ENCODE measurements around the gene BMPR1A.
"Not testable (repeated sequence)": the region's sequence is repeated elsewhere in the genome, so short reads cannot be mapped to it uniquely, and the experiment has no call there.

BMPR1A gene

GRCh38 chr10:86929468-86930380 lies 173.3 kb downstream of the BMPR1A start:
- DNase-seq (ENCODE audit: extremely low read depth, low read depth) = no peak
- H3K4me3 ChIP-seq (replicated peaks; ENCODE audit: low read depth, low read length) = no peak overlapping the region
- TF ChIP-seq, protein P1, sequence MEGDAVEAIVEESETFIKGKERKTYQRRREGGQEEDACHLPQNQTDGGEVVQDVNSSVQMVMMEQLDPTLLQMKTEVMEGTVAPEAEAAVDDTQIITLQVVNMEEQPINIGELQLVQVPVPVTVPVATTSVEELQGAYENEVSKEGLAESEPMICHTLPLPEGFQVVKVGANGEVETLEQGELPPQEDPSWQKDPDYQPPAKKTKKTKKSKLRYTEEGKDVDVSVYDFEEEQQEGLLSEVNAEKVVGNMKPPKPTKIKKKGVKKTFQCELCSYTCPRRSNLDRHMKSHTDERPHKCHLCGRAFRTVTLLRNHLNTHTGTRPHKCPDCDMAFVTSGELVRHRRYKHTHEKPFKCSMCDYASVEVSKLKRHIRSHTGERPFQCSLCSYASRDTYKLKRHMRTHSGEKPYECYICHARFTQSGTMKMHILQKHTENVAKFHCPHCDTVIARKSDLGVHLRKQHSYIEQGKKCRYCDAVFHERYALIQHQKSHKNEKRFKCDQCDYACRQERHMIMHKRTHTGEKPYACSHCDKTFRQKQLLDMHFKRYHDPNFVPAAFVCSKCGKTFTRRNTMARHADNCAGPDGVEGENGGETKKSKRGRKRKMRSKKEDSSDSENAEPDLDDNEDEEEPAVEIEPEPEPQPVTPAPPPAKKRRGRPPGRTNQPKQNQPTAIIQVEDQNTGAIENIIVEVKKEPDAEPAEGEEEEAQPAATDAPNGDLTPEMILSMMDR (IDR thresholded peaks at IDR 0.05; ENCODE audit: low read depth, low read length, missing control alignments) = no peak

DNA sequence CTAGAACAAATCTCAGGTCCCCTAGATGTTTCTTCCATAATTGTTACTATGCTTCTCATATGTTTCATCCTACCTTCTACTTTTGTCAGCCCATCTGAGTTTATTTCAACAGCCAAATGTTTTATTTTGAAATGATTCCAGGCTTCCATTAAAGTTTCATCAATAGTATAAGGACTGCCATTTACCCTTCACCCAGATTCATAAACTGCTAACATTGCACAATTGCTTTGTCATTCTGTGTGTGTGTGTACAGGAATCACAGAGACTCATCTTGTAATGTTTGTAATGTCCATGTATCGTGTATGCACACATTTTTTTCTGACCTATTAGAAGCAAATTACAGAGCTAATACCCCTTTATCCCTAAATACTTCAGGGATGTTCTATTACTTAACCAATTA lies 175.5 kb downstream of the BMPR1A start:
- TF ChIP-seq, protein P1 (IDR thresholded peaks at IDR 0.05; ENCODE audit: low read depth, low read length, missing control alignments) = no peak
- no peak overlapping the region for H3K4me3 ChIP-seq (replicated peaks; ENCODE audit: low read depth, low read length)
- DNase-seq (ENCODE audit: extremely low read depth, low read depth) = no peak

GRCh38 chr10:86932674-86933073 lies 176.3 kb downstream of the BMPR1A start:
- H3K4me3 ChIP-seq (replicated peaks; ENCODE audit: low read depth, low read length) = no peak overlapping the region
- TF ChIP-seq, protein P1 (IDR thresholded peaks at IDR 0.05; ENCODE audit: low read depth, low read length, missing control alignments) = no peak
- DNase-seq (ENCODE audit: extremely low read depth, low read depth) = no peak

DNA sequence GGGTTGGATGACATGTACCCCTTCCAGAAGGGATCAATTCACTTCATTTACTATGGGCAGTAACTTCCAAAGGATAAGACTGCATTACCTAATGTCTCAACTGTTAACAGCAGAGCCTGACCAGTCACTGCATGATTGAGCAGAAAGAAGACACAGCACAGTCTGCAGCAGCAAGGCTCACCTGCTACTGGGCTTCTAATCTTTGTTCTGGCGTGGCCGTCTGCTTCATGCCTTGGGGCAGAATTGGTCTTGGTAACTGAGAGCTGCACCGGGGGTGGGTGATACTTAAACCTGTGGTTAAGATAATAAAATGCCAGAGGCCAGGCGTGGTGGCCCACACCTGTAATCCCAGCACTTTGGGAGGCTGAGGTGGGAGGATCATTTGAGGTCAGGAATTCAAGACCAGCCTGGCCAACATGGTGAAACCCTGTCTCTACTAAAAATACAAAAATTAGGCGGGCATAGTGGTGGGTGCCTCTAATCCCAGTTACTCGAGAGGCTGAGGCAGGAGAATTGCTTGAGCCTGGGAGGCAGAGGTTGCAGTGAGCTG lies 177.8 kb downstream of the BMPR1A start:
- H3K4me3 ChIP-seq (replicated peaks; ENCODE audit: low read depth, low read length); DNase-seq (ENCODE audit: extremely low read depth, low read depth): not testable (repeated sequence)

DNA sequence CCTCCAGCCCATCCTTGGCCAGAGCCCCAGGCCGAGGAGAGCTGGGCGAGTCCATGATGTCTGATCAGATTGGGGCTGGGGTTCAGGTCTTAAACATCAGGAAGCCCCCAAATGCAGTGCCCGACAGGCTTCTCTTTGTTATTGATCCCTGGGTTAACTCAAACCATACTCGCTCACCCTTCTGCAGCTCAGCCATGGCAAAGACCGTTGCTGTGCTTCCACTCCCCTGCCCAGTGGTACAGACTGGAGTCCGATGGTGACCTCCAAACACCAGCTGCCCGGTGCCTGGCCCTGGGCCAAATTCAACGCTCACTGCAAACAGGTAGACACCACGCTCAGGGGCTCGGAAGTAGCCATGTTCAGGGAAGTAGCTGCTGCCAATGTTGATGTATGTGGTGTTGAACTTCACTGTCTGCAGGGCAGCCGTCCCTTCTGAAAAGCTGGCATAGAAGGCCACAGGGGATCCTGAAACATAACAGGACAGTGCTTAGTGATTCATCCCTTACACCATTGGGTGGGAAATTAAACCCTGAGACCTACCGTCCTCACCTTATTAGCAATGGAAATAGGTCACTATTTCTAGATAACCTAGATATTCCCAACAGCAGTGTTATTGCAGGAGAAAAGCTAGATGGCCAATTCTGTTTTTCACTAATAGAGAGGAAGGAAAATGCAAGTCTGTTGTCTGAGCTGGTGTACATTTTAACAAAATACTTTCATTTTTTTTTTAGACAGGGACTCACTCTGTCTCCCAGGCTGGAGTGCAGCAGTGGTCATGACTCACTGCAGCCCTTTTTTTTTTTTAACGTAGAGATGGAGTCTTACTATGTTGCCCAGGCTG lies 180.5 kb downstream of the BMPR1A start:
- H3K4me3 ChIP-seq (replicated peaks; ENCODE audit: low read depth, low read length) = no peak overlapping the region
- TF ChIP-seq, protein P1 (IDR thresholded peaks at IDR 0.05; ENCODE audit: low read depth, low read length, missing control alignments) = no peak
- DNase-seq (ENCODE audit: extremely low read depth, low read depth) = no peak

DNA sequence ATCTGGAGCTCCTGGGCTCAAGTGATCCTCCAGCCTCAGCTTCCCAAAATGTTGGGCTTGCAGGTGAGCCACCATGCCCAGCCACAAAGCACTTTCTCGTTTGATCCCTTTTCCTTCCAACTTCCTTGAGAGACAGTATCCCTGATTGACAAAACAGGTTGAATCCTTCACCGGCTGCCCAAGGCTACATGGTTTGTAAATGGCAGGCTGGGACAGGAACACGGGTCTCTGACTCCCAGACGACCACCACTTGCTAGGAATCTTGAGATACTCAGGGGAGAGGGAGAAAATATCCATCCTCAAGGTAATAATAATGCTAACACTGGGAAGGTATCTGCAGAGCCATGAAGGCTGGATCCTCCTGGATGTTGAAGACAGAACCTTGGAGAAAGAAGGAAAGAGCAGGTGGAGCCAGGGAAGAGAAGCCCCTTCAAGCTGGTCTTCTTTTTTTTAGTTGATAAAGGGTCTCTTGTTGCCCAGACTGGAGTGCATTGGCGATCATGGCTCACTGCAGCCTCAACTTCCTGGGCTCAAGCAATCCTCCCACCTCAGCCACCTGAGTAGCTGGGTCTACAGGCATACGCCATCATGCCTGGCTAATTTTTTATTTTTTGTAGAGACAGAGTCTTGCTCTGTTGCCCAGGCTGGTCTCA lies 181.2 kb downstream of the BMPR1A start:
- TF ChIP-seq, protein P1 (IDR thresholded peaks at IDR 0.05; ENCODE audit: low read depth, low read length, missing control alignments) = no peak
- H3K4me3 ChIP-seq (replicated peaks; ENCODE audit: low read depth, low read length) = no peak overlapping the region
- DNase-seq (ENCODE audit: extremely low read depth, low read depth) = no peak
